AG04449 (cell line): ENCODE data around the gene SIRPD.
"Not testable (repeated sequence)": the region's sequence is repeated elsewhere in the genome, so short reads cannot be mapped to it uniquely, and the experiment has no call there.

Experiments
- CTCF ChIA-PET: fragments of 350-600 bp; formaldehyde crosslinking; extraction: SDS; loops from one replicate; lab custom pipeline; 2021; ENCODE audit warnings: antibody characterized with exemption; lab: Yijun Ruan, JAX
- POLR2A ChIA-PET: fragments of 400-600, 350-600 bp; formaldehyde crosslinking; extraction: SDS; loops from one replicate; lab custom pipeline; 2020; ENCODE audit warnings: antibody characterized with exemption, inconsistent platforms; lab: Yijun Ruan, JAX
- DNase-seq: peaks from one replicate; pipeline ENCODE4 v3.0.0-alpha.2; 2010; ENCODE audit warnings: low read depth, low spot score
- H3K4me3 ChIP-seq: 2 replicates; pipeline ENCODE4 v1.5.1; 2011; ENCODE audit warnings: low read depth, mild to moderate bottlenecking, control low read depth, low read length
- TF ChIP-seq, protein P1 (sequence below): IDR thresholded peaks from one replicate; pipeline ENCODE4 v1.5.1; 2011; ENCODE audit warnings: mild to moderate bottlenecking, moderate library complexity, low read length, control low read depth, inconsistent platforms; ENCODE audit not compliant: insufficient read depth; ENCODE audit errors: missing control alignments

Gene SIRPD

GRCh38 chr20:1505361-1505760, 52.1 kb downstream of the SIRPD start:
- CTCF ChIA-PET, result interaction anchor here (0.7 to 8.6 kb wide), 8 partner anchors 10 to 188 kb away, joined by 3 to 78 read pairs (median 25); partner anchors contain the start of genes NSFL1C and SIRPB2
- DNase-seq, result no peak
- TF ChIP-seq, protein P1, sequence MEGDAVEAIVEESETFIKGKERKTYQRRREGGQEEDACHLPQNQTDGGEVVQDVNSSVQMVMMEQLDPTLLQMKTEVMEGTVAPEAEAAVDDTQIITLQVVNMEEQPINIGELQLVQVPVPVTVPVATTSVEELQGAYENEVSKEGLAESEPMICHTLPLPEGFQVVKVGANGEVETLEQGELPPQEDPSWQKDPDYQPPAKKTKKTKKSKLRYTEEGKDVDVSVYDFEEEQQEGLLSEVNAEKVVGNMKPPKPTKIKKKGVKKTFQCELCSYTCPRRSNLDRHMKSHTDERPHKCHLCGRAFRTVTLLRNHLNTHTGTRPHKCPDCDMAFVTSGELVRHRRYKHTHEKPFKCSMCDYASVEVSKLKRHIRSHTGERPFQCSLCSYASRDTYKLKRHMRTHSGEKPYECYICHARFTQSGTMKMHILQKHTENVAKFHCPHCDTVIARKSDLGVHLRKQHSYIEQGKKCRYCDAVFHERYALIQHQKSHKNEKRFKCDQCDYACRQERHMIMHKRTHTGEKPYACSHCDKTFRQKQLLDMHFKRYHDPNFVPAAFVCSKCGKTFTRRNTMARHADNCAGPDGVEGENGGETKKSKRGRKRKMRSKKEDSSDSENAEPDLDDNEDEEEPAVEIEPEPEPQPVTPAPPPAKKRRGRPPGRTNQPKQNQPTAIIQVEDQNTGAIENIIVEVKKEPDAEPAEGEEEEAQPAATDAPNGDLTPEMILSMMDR, result no peak
- POLR2A ChIA-PET, result no interaction called here
- H3K4me3 ChIP-seq, result no peak overlapping the region

GRCh38 chr20:1503564-1504227, 53.8 kb downstream of the SIRPD start:
- CTCF ChIA-PET, result interaction anchor here (0.6 to 8.6 kb wide), 50 partner anchors 8 to 379 kb away, joined by 3 to 78 read pairs (median 5); partner anchors contain the start of genes NSFL1C, SIRPB2 and SIRPD
- DNase-seq, result peak; percentile 66
- TF ChIP-seq, protein P1, result peak; percentile 99
- no peak overlapping the region for H3K4me3 ChIP-seq
- POLR2A ChIA-PET, result no interaction called here

DNA sequence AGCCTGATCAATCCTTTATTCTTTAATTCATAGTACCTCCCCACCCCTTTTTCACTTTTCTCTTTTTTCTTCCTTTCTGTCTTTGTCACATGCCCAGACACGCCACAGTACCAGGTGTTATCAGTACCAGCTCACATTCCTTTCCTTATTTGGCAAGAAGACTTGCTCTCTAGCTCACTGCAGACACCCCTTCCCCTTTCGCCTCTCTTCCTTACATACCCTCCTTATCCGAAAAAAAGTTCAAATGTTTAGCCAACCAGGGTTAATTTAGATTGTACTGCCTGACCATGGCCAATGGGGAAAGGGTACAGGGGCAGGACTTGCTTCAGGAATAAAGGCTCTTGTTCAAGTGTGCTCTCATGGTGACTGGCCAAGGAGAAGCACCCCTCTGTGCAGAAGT, 57.0 kb downstream of the SIRPD start:
- no peak overlapping the region for H3K4me3 ChIP-seq
- TF ChIP-seq, protein P1, result no peak
- ChIA-PET CTCF (interaction anchor here (1.3 to 2.1 kb wide), 2 partner anchors 10 to 61 kb away, joined by 5 read pairs; no protein-coding TSS in a partner anchor), POLR2A (no interaction called here)
- DNase-seq, result no peak

DNA sequence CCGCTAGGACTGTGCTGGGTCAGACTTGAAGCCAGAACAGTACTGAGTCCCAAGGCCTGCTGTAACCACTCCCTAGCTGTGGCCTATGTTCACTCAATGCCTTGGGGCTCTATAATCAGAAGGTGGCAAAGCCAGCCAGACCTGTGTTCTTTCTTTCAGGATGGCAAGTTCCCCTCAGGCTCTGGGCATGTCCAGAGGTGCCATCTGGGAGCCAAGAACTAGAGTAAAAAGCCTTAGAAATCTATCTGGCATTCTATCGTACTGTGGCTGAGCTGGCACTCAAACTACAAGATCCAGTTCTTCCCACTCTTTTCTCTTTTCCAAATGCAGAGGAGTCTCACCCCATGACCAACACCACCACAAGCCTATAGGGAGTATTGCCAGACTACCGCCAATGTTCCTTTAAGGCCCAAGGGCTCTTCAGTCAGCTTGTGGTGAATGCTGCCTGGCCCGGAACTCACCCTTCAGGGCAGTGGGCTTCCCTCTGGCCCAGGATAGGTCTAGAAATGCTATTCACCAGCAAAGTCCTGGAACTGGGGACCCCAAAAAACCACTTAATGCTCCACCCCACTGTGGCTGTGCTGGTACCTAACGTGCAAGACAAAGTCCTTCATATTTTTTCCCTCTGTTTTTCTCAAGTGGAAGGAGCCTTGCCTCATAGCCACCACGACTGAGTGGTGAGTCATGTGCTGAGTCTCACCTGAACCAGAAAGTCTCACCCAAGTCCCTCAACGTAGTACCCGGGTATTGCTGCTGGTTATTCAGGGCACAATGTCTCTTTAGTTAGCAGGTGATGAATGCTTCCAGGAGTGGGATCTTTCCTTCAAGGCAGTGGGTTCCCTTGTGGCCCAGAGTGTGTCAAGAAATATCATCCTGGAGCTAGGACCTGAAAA, 57.7 kb downstream of the SIRPD start:
- ChIA-PET CTCF (interaction anchor here (1.3 to 2.1 kb wide), 3 partner anchors 10 to 60 kb away, joined by 4 to 5 read pairs (median 5); partner anchors contain the start of gene NSFL1C), POLR2A (no interaction called here)
- H3K4me3 ChIP-seq, result no peak overlapping the region
- TF ChIP-seq, protein P1, result no peak
- DNase-seq, result no peak

DNA sequence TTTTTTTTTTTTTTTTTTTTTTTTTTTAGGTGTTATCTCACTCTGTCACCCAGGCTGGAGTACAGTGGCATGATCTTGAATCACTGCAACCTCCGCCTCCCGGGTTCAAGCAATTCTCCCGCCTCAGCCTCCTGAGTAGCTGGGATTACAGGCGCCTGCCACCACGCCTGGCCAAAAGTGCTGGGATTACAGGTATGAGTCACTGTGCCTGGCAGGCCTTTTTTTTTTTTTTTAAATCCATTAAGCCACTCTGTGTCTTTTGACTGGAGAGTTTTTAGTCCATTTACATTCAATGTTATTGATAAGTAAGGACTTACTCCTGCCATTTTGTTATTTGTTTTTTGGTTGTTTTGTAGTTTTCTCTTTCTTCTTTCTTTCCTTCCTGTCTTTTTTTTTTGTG, 60.1 kb downstream of the SIRPD start:
- CTCF ChIA-PET, result interaction anchor here (1.2 kb wide), 2 partner anchors 9 to 11 kb away, joined by 4 read pairs; no protein-coding TSS in a partner anchor
- POLR2A ChIA-PET, DNase-seq: not testable (repeated sequence)

GRCh38 chr20:1496930-1497329, 60.6 kb downstream of the SIRPD start:
- DNase-seq, result no peak
- POLR2A ChIA-PET, result no interaction called here
- CTCF ChIA-PET, result interaction anchor here (1.2 kb wide), 2 partner anchors 10 to 11 kb away, joined by 4 read pairs; no protein-coding TSS in a partner anchor
- TF ChIP-seq, protein P1, result no peak
- H3K4me3 ChIP-seq, result no peak overlapping the region

More for the DNA sequence above, 60.1 kb downstream of the SIRPD start:
- not testable (repeated sequence) for H3K4me3 ChIP-seq
